GM10266 (cell line): ENCODE results near the gene PIK3R1.

Experiments
- DNase-seq: peaks from one replicate; pipeline ENCODE4 v3.0.0; 2012; ENCODE audit errors: extremely low spot score
- CTCF ChIP-seq: IDR thresholded peaks from 2 replicates; pipeline ENCODE4 v1.5.1; 2012; ENCODE audit warnings: mild to moderate bottlenecking, low read depth; ENCODE audit not compliant: control insufficient read depth, insufficient read depth; ENCODE audit errors: missing control alignments

Gene PIK3R1

GRCh38 chr5:68331192-68332079 is 115.9 kb downstream of the PIK3R1 start:
- peak; percentile 40 for DNase-seq
- no peak for TF ChIP-seq CTCF

DNA sequence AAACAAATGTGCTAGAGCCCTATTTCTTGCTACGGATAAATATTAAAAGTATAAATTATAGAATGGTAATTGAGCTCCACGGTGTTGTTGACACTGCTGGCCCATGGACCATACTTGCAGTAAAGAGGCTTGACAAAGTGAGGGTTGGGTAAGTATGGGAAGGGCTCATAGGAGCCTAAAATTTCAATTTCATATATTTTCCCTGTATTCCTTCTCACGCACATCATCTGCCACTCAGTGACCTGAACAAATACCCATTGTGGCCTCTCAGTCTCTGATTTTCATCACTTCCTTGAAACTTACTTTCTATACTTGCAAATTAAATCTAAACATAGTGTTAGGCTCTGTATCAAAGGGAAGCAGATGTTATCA is 116.5 kb downstream of the PIK3R1 start:
- TF ChIP-seq CTCF, result no peak
- DNase-seq, result no peak

DNA sequence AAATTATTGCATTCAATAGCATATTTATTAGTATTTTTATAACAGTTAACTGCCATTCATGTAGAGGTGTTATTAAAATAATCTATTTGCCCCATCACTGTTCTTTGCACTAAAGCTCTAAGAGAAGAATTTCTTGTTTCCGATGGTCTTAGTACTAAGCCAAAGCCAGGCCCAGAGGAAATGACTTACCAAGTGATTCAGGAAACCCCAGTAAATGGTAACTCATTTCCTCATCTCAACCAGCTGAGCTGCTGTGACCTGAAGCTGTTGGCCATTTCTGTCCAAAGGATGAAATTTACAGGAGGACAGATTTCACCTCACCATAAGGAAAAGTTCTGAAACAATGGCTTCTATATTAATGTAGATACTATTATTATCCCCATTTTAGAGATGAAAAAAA is 117.0 kb downstream of the PIK3R1 start:
- no peak for DNase-seq
- no peak for TF ChIP-seq CTCF

DNA sequence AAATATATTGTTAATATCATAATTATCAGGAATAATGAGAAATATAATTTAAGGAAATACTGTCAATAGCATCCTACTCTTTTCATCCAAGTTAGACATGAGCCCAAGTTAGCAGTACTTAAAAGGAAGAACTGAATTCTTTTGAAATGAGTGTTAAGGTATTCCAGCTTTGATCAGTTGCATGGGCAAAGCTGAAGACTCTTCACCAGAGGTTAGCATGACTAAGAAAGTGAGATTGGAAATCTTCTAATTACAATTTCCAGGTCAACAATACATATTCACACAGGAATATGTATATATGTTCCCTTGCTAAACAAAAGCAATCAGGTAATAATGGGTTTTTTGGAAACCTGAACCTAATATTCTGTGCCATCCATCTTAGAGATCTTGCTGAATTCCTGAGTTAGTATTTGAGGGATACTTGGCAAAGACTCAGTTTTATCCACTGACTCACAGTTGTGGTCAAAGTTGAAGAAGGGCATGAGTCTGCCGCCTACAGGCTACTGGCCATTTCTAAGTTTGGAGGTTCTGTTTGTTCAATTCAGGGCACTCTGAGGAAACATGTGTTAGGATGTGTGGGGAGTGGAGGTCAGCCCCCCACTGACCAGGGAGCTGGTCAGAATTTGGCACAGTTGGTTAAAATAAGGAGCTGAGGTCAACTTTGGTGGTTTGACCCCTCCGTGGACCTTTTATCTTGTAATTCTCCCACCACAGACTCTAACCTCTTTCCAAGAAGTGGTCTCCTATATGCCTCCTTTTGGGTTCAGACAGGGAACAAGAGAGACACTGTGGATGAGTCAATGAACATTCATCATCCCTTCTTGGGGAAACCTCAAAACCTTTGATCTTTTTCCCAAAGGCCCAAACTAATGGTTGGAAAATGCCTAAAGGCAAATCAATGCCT is 118.3 kb downstream of the PIK3R1 start:
- no peak for TF ChIP-seq CTCF
- DNase-seq, result no peak

GRCh38 chr5:68334553-68334886 is 119.0 kb downstream of the PIK3R1 start:
- no peak for DNase-seq
- TF ChIP-seq CTCF, result no peak

DNA sequence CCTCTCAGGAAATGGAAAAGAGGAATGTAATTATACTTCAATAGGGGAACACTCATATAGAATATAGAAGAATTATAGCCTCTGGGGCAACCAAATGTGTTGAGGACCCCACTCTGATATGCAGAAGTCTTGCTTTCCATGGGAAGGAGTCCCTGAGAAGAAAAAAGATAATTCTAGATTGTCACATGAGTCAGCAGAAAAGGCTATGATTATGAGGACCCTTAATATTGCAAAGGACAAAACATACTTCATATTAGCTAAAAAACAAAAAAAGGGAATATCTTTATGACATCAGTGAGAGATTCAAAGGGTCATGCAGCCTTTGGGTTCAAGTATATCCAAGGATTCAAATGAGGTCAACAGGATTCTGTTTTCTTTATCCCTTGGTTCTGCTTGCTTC is 119.5 kb downstream of the PIK3R1 start:
- TF ChIP-seq CTCF, result no peak
- DNase-seq, result no peak

DNA sequence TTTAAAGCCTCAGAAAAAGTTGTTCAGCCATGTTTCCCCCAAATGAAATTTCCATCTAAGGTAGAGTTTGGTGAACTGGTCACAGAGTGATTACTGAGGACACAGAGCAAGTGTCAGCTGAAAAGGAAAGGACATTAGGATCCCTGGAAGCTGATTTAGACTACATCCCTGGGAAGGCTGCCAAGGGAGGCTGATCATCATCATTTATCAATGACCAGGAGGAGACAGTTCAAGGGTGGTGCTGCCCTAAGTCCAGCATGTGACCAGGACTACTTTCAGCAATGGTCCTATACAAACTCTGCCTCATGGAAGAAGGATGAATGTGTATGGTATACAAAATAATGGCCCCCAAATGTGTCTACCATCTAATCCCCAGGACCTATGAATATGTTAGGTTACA is 120.6 kb downstream of the PIK3R1 start:
- no peak for DNase-seq

More for the DNA sequence above, 120.6 kb downstream of the PIK3R1 start:
- TF ChIP-seq CTCF, result no peak
